CD4-positive, alpha-beta T cell treated with Interleukin-10 for 1 hour (primary cell): ENCODE data around the gene ZDHHC11.
"Not testable (repeated sequence)": the region's sequence is repeated elsewhere in the genome, so short reads cannot be mapped to it uniquely, and the experiment has no call there.

ENCODE experiments used
- DNase-seq: peaks from one replicate; pipeline ENCODE4 v3.0.0-alpha.2; 2020

Gene ZDHHC11

GRCh38 chr5:843371-843770, 7.4 kb downstream of the ZDHHC11 start:
- DNase-seq, result not testable (repeated sequence)

- not testable (repeated sequence) for DNase-seq
These were observed 8.2 kb downstream of the ZDHHC11 start for GRCh38 chr5:842402-843221.

GRCh38 chr5:841531-842401, 9.0 kb downstream of the ZDHHC11 start:
- DNase-seq, result not testable (repeated sequence)

GRCh38 chr5:840974-841435, 9.8 kb downstream of the ZDHHC11 start:
- not testable (repeated sequence) for DNase-seq

- DNase-seq, result not testable (repeated sequence)
These were observed 10.4 kb downstream of the ZDHHC11 start for GRCh38 chr5:840118-840973.

GRCh38 chr5:838431-838851, 12.3 kb downstream of the ZDHHC11 start:
- DNase-seq, result not testable (repeated sequence)

GRCh38 chr5:837621-838121, 13.1 kb downstream of the ZDHHC11 start:
- DNase-seq, result not testable (repeated sequence)

GRCh38 chr5:835933-836612, 14.7 kb downstream of the ZDHHC11 start:
- DNase-seq, result not testable (repeated sequence)

- DNase-seq, result not testable (repeated sequence)
These were observed 16.8 kb downstream of the ZDHHC11 start for GRCh38 chr5:834013-834412.

- DNase-seq, result not testable (repeated sequence)
These were observed 22.6 kb downstream of the ZDHHC11 start for GRCh38 chr5:828194-828593.

GRCh38 chr5:825544-825943, 25.2 kb downstream of the ZDHHC11 start:
- peak; percentile 7 for DNase-seq

GRCh38 chr5:821504-821903, 29.3 kb downstream of the ZDHHC11 start:
- DNase-seq, result no peak

GRCh38 chr5:820245-820644, 30.5 kb downstream of the ZDHHC11 start:
- DNase-seq, result no peak

GRCh38 chr5:819078-819477, 31.7 kb downstream of the ZDHHC11 start:
- DNase-seq, result no peak

GRCh38 chr5:816176-816575, 34.6 kb downstream of the ZDHHC11 start:
- no peak for DNase-seq

GRCh38 chr5:815449-815848, 35.3 kb downstream of the ZDHHC11 start:
- no peak for DNase-seq

GRCh38 chr5:813575-813974, 37.2 kb downstream of the ZDHHC11 start:
- DNase-seq, result not testable (repeated sequence)

- DNase-seq, result not testable (repeated sequence)
These were observed 39.4 kb downstream of the ZDHHC11 start for GRCh38 chr5:811384-811783.

- not testable (repeated sequence) for DNase-seq
These were observed 42.9 kb downstream of the ZDHHC11 start for GRCh38 chr5:807719-808514.

GRCh38 chr5:801472-801871, 49.3 kb downstream of the ZDHHC11 start:
- no peak for DNase-seq

- DNase-seq, result not testable (repeated sequence)
These were observed 49.7 kb downstream of the ZDHHC11 start for GRCh38 chr5:801055-801454.
